GM12878 (cell line): Measurements from ENCODE around the gene ATXN1. TPM values are rescaled to one million over a fixed set of nuclear protein-coding genes. Genes with fewer than 3 reads are reported as not detected.

Experiments used
- BACH1 ChIP-seq: fragments of 450-650 bp; IDR thresholded peaks from 2 replicates; pipeline ENCODE4 v1.6.1; 2017; ENCODE audit warnings: mild to moderate bottlenecking, borderline replicate concordance
- BMI1 ChIP-seq: fragments of 450-650 bp; IDR thresholded peaks from 2 replicates; pipeline ENCODE4 v1.6.1; 2016; ENCODE audit warnings: mild to moderate bottlenecking, moderate library complexity, borderline replicate concordance
- BRCA1 ChIP-seq: IDR thresholded peaks from 2 replicates; pipeline ENCODE4 v1.6.1; 2011; ENCODE audit warnings: low read depth, low read length, improper control_type of control experiment
- CBX3 ChIP-seq: fragments of 200-600 bp; sonication (generic); IDR thresholded peaks from 2 replicates; pipeline ENCODE4 v1.6.1; 2016; ENCODE audit warnings: low read depth, borderline replicate concordance
- CHD2 ChIP-seq: IDR thresholded peaks from 2 replicates; pipeline ENCODE4 v1.6.1; 2011; ENCODE audit warnings: low read depth, low read length, improper control_type of control experiment, borderline replicate concordance
- CHD4 ChIP-seq: fragments of 200-600 bp; sonication (generic); IDR thresholded peaks from 2 replicates; pipeline ENCODE4 v1.6.1; 2016; ENCODE audit warnings: mild to moderate bottlenecking
- DPF2 ChIP-seq: fragments of 450-650 bp; IDR thresholded peaks from 2 replicates; pipeline ENCODE4 v1.6.1; 2017; ENCODE audit warnings: mild to moderate bottlenecking
- EGR1 ChIP-seq, 2 experiments: IDR thresholded peaks; 1 replicate in 1 of 2; 2 replicates in 1 of 2; pipeline ENCODE4 v1.6.1; 2011 to 2012; ENCODE audit warnings: low read depth in 2 of 2, low read length in 2 of 2, borderline replicate concordance in 1 of 2, mild to moderate bottlenecking in 1 of 2, moderate library complexity in 1 of 2
- HCFC1 ChIP-seq: fragments of 150-350 bp; IDR thresholded peaks from 2 replicates; pipeline ENCODE4 v1.6.1; 2014; ENCODE audit warnings: low read length
- IKZF1 ChIP-seq: fragments of 450-650 bp; conservative IDR thresholded peaks from 2 replicates; pipeline ENCODE4 v1.6.1; 2017; ENCODE audit warnings: antibody characterized with exemption, mild to moderate bottlenecking
- LARP7 ChIP-seq: fragments of 450-650 bp; IDR thresholded peaks from 2 replicates; pipeline ENCODE4 v1.6.1; 2017; ENCODE audit warnings: mild to moderate bottlenecking
- MLLT1 ChIP-seq: fragments of 450-650 bp; IDR thresholded peaks from 2 replicates; pipeline ENCODE4 v1.6.1; 2016; ENCODE audit warnings: mild to moderate bottlenecking
- NBN ChIP-seq: fragments of 450-650 bp; IDR thresholded peaks from 2 replicates; pipeline ENCODE4 v1.6.1; 2016
- NKRF ChIP-seq: fragments of 450-650 bp; conservative IDR thresholded peaks from 2 replicates; pipeline ENCODE4 v1.6.1; 2017; ENCODE audit warnings: mild to moderate bottlenecking, moderate library complexity
- NR2F1 ChIP-seq: fragments of 450-650 bp; conservative IDR thresholded peaks from 2 replicates; pipeline ENCODE4 v1.6.1; 2017; ENCODE audit warnings: mild to moderate bottlenecking
- PAX5 ChIP-seq: IDR thresholded peaks from 2 replicates; pipeline ENCODE4 v1.6.1; 2011; ENCODE audit warnings: low read depth, low read length, borderline replicate concordance
- RELA ChIP-seq: fragments of 450-650 bp; IDR thresholded peaks from 2 replicates; pipeline ENCODE4 v1.8.0; 2014; ENCODE audit warnings: borderline replicate concordance; ENCODE audit not compliant: partially characterized antibody
- RFX5 ChIP-seq: IDR thresholded peaks from 2 replicates; pipeline ENCODE4 v1.6.1; 2011; ENCODE audit warnings: low read depth, low read length, improper control_type of control experiment
- SMAD1 ChIP-seq: fragments of 450-650 bp; IDR thresholded peaks from 2 replicates; pipeline ENCODE4 v1.6.1; 2018; ENCODE audit warnings: mild to moderate bottlenecking, low read depth; ENCODE audit not compliant: partially characterized antibody
- STAT3 ChIP-seq: IDR thresholded peaks from 2 replicates; pipeline ENCODE4 v1.6.1; 2011; ENCODE audit warnings: low read depth, low read length, improper control_type of control experiment
- SUZ12 ChIP-seq: fragments of 200-600 bp; sonication (generic); IDR thresholded peaks from one replicate; pipeline ENCODE4 v1.6.1; 2018; ENCODE audit warnings: antibody characterized with exemption, mild to moderate bottlenecking; ENCODE audit not compliant: unreplicated experiment
- YBX1 ChIP-seq: fragments of 450-650 bp; IDR thresholded peaks from 2 replicates; pipeline ENCODE4 v1.6.1; 2016; ENCODE audit warnings: antibody characterized with exemption
- ZSCAN29 ChIP-seq: fragments of 450-650 bp; IDR thresholded peaks from 2 replicates; pipeline ENCODE4 v1.6.1; 2017; ENCODE audit warnings: mild to moderate bottlenecking, moderate library complexity
- polyA plus RNA-seq, 11 experiments: library from polyadenylated mRNA; depleted of rRNA in 4 of 11; unstranded in 6 of 11; stranded (reverse) in 5 of 11; fragments of >200 nt; fragmentation: Nextera tagmentation in 4 of 11; fragmentation: Illumina TruSeq in 1 of 11; extraction: Ambion mirVana in 4 of 11; extraction: Trizol in 1 of 11; gene quantifications; 1 replicate in 1 of 11; 2 replicates in 10 of 11; pipeline versions ENCODE4 v1.2.1 to v1.2.3, GENCODE V29; 2011 to 2016; ENCODE audit warnings: inconsistent platforms in 2 of 11, missing spikeins in 2 of 11, low read depth in 1 of 11
- total RNA-seq, 4 experiments: library from RNA; depleted of rRNA in 3 of 4; stranded (reverse); fragments of >200 nt in 3 of 4; fragmentation: Illumina TruSeq in 1 of 4; extraction: Trizol in 1 of 4; gene quantifications; 2 replicates each; pipeline versions ENCODE4 v1.2.1 to v1.2.3, GENCODE V29; 2013 to 2021
- TF ChIP-seq, protein P1 (sequence below): fragments of 150-350 bp; IDR thresholded peaks from 2 replicates; pipeline ENCODE4 v1.6.1; 2016; ENCODE audit warnings: low read depth, low read length
- TF ChIP-seq, protein P2 (sequence below): fragments of 450-650 bp; IDR thresholded peaks from 2 replicates; pipeline ENCODE4 v1.6.1; 2017; ENCODE audit warnings: low read depth, mild to moderate bottlenecking, moderate library complexity

ATXN1 gene
- total and polyA plus RNA-seq, 10 of the 15 experiments (the other 5 are each of a cell fraction or from before 2014, with no cell fraction given), result 12.2 to 51.2 (median 20.5) TPM

DNA sequence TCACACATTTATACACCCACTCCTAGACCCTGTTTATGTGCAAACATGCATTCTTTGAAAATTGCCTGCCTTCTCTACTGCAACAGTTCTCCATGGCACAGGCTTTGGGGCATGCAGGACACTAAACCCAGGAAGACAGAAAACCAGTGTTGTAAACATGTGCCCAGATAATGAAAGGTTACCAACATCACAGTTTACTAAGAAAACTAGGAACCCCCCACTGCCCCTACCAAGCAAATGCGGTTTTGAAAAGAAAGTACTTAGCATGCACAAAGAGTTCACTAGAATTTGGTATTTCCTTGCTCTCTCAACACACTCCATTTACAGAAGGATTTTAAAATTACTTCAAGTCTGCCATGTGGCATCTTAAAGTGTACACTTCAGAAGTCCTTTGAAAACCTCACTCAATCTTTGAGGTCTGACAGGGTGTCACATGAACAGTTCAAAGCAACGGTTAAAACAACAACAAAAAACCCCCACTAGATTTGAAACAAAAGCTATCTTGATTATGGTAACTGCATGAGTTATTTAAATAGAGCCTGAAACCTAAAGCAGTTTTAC is 277.9 kb downstream of the ATXN1 start (continued):
- no peak; the same call in 1 of the 2 replicates for TF ChIP-seq CHD2
- peak; percentile 66; the same call in 1 of the 2 replicates for TF ChIP-seq DPF2
- TF ChIP-seq, protein P1, sequence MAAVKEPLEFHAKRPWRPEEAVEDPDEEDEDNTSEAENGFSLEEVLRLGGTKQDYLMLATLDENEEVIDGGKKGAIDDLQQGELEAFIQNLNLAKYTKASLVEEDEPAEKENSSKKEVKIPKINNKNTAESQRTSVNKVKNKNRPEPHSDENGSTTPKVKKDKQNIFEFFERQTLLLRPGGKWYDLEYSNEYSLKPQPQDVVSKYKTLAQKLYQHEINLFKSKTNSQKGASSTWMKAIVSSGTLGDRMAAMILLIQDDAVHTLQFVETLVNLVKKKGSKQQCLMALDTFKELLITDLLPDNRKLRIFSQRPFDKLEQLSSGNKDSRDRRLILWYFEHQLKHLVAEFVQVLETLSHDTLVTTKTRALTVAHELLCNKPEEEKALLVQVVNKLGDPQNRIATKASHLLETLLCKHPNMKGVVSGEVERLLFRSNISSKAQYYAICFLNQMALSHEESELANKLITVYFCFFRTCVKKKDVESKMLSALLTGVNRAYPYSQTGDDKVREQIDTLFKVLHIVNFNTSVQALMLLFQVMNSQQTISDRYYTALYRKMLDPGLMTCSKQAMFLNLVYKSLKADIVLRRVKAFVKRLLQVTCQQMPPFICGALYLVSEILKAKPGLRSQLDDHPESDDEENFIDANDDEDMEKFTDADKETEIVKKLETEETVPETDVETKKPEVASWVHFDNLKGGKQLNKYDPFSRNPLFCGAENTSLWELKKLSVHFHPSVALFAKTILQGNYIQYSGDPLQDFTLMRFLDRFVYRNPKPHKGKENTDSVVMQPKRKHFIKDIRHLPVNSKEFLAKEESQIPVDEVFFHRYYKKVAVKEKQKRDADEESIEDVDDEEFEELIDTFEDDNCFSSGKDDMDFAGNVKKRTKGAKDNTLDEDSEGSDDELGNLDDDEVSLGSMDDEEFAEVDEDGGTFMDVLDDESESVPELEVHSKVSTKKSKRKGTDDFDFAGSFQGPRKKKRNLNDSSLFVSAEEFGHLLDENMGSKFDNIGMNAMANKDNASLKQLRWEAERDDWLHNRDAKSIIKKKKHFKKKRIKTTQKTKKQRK, result no peak
- TF ChIP-seq PAX5, result no peak
- TF ChIP-seq STAT3, result no peak
- TF ChIP-seq, protein P2, sequence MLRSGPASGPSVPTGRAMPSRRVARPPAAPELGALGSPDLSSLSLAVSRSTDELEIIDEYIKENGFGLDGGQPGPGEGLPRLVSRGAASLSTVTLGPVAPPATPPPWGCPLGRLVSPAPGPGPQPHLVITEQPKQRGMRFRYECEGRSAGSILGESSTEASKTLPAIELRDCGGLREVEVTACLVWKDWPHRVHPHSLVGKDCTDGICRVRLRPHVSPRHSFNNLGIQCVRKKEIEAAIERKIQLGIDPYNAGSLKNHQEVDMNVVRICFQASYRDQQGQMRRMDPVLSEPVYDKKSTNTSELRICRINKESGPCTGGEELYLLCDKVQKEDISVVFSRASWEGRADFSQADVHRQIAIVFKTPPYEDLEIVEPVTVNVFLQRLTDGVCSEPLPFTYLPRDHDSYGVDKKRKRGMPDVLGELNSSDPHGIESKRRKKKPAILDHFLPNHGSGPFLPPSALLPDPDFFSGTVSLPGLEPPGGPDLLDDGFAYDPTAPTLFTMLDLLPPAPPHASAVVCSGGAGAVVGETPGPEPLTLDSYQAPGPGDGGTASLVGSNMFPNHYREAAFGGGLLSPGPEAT, result peak; percentile 73; the same call in 1 of the 2 replicates
- TF ChIP-seq SMAD1, result peak; percentile 14
- no peak for TF ChIP-seq BACH1
- TF ChIP-seq CBX3, result no peak
- no peak for TF ChIP-seq ZSCAN29
- no peak for TF ChIP-seq EGR1 (IDR thresholded peaks at IDR 0.05; ENCODE audit: borderline replicate concordance in 1 of 2, low read depth in 2 of 2, low read length in 2 of 2)
- TF ChIP-seq NR2F1, result 0 out of 2 replicates have a peak, but pooled peaks have one; percentile 11
- no peak for TF ChIP-seq BRCA1
- TF ChIP-seq RFX5, result no peak
- TF ChIP-seq YBX1, result no peak
- no peak for TF ChIP-seq NKRF
- no peak for TF ChIP-seq RELA
- TF ChIP-seq NBN, result 0 out of 2 replicates have a peak, but pooled peaks have one; percentile 16
- TF ChIP-seq IKZF1, result no peak; the same call in 1 of the 2 replicates
- no peak for TF ChIP-seq BMI1
- no peak for TF ChIP-seq SUZ12
- TF ChIP-seq LARP7, result no peak
- no peak for TF ChIP-seq MLLT1
- TF ChIP-seq HCFC1, result no peak
- TF ChIP-seq CHD4, result no peak
